GM19395 (cell line): Measurements from ENCODE around the gene CAV1.
"Not testable (repeated sequence)": the region's sequence is repeated elsewhere in the genome, so short reads cannot be mapped to it uniquely, and the experiment has no call there.

ENCODE experiments used
- ATAC-seq: cut with Tn5 transposase; IDR thresholded peaks from one replicate; pipeline ENCODE4 v1.9.1; 2021; ENCODE audit warnings: mild to moderate bottlenecking, moderate library complexity; ENCODE audit not compliant: unreplicated experiment

Gene CAV1, protein sequence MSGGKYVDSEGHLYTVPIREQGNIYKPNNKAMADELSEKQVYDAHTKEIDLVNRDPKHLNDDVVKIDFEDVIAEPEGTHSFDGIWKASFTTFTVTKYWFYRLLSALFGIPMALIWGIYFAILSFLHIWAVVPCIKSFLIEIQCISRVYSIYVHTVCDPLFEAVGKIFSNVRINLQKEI

GRCh38 chr7:116524609-116525297 is at the start of gene CAV1:
Gene CAV1, plus strand, starts transcription at chr7:116525036. Its CDS starts 27 bp downstream, at chr7:116525063.
- no peak for ATAC-seq

- ATAC-seq: no peak
Observed at GRCh38 chr7:116477625-116478024, 47.2 kb upstream of the CAV1 start.

DNA sequence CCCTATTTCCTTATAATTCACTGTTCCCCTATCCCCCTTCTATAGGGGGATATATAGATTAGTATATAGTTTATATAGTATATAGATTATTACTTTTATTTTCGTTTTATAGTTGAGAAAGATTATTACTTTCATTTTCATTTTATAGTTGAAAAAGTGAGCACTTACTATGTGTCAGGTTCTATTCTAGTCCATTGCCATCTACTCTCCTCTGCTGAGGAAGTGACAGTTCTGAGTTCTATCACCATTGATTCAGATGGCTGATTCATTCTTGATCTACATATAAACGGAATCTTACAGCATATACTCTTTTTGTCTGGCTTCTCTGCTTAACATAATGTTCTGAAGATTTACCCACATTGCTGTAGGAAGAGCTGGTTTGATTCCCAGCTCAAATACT is 46.0 kb upstream of the CAV1 start:
- no peak for ATAC-seq

DNA sequence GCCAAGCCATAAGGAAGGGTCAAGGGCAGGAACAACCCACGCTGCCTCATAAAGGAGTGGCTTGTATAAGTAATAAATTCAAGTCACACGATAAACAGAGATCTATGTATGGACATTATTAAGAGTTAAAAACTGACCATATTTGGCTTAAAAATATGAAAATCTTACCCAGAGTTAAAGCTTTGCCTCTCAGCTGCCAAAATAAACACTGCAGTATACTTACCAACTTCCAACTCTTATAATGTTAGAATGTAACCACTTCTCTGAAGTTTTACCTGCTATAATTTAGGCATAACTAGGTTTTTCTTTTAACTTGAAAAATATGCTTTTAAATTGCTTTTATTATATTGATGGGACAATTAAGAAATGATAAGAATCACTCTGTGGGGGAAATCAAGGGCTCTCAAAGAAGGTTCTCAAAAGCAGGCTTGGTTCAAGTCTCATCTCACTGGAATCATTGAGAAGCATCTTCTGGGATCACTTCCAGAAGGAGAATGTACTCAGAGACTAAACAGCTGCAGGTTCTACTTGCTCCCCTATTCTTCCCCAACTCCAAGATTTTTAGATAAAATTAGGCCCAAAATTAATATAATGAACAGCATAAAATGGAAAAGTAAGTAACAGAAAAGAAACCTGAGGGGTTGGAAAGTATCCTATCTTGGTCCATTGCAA is 41.4 kb upstream of the CAV1 start:
- no peak for ATAC-seq

DNA sequence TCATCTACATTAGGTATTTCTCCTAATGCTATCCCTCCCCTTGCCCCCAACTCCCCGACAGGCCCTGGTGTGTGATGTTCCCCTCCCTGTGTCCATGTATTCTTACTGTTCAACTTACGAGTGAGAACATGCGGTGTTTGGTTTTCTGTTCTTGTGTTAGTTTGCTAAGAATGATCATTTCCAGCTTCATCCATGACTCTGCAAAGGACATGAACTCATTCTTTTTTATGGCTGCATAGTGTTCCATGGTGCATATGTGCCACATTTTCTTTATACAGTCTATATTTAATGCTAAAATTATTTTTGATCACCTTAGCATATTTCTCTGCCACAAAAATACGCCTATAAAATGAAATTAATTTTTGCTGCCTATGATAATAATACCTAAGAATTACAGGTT is 40.4 kb upstream of the CAV1 start:
- ATAC-seq: not testable (repeated sequence)

DNA sequence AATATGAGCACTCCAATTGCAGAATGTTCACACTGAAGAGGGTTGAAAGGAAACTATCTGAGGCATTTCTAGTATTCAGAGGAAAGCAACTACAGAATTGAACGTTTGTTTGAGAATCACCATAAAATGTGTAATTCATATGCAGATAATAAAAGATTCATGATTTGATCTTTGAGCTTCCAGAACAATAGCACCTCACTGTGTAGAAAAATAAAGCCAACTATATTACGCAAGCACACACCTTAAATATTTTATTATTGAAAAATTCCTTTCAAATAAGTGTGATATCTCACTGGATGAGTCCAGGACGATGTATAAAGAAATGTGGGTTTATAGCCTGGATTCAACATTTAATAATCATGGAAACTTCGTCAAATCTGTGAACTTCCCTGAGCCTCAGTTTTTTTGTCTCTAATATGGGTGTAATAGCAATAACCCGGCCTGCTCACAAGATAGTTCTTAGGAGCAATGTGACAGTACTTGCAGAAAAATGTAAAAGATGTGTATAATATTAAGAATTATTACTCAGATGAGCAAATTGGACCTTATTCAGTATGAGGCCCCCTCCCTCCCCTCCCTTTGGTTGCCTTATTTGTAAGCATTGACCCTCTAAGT is 36.8 kb upstream of the CAV1 start:
- no peak for ATAC-seq

DNA sequence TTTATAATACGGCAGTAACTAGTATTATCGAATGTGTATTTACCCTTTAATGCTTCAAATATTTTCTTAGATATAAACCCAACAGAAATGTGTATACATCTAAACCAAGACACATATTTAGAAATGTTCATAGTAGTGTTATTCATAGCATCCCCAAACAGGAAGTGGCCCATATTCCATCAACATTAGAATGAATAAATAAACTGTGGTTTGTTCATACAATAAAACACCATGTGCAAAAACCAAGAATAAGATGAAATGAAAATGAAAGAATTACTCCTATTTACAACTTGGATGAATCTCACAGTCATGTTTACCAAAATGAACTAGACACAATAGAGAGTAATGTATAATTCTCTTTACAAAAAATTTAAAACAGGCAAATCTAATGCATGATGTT is 34.5 kb upstream of the CAV1 start:
- ATAC-seq: no peak

DNA sequence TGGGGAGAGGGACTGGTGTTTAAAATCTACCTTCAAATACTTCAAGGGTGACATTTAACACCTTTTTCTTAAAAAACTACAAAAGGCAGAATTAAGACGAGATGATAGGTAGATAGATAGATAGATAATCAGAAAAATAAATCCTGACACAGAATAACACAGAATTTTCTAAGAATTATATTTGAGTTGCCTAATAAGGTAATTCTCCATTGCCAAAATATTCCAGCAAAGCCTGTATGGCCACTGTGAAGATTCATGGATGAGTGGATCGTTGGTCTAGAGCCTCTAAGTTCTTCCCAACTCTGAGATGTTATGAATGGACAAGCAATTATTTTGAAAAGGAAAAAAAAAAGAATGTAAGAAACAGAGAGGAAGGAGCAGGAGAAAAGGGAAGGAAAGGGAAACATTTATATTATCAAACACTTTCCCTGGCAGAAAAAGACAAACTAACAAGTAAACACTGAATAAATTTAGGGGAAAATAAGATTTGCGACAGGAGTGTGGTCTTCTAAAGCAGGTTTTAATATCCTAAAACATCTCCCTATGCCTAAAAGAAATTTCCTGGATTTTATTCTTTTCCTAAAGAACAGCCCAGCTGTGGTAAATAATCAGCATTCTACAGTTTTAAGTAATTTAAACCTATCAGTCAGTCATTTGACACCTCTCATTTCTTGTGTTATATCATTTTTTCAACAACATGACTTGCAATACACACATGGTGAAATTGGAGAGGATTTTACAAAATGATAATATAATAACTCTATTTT is 32.8 kb upstream of the CAV1 start:
- ATAC-seq: no peak

DNA sequence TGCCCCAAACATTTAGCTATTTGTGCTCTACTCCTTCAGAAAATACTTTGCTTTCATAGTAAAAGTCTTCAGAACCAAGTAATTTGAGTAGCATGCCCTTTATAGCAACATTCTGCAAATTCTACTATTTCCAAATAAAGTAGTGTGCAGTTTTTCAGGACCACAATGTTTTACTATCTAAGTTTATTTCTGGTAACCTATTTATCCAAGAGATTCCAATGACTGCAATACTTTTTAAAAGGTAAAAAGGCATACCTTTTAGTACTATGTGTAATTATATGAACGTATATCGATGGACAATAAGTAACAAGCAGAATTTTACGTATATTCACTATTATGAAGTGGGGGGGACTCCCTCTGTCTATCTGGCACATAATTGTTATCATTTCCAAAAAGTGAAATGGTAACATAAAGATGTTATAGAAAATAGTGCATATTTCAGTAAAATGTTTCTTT is 32.2 kb upstream of the CAV1 start:
- no peak for ATAC-seq

GRCh38 chr7:116493449-116493848 is 31.4 kb upstream of the CAV1 start:
- ATAC-seq: no peak

GRCh38 chr7:116494472-116494871 is 30.4 kb upstream of the CAV1 start:
- ATAC-seq: no peak

DNA sequence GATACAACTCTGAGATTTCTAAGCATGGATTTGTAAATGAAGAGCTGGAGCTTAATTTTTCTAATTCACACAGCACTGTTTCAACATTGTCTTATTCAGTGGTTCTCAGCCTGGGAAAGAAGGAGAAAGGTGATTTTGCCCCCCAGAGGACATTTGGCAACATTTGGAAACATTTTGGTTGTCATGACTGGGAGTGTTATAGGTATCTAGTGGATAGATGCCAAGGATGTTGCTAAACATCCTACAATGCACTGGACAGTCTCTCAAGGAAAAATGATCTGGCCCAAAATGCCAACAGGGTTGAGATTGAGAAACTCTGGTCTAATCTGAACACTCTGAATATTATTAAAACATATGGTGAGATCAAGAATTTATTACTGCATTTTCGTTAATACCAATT is 29.1 kb upstream of the CAV1 start:
- ATAC-seq: no peak

- no peak for ATAC-seq
Observed at GRCh38 chr7:116496653-116497052, 28.2 kb upstream of the CAV1 start.

DNA sequence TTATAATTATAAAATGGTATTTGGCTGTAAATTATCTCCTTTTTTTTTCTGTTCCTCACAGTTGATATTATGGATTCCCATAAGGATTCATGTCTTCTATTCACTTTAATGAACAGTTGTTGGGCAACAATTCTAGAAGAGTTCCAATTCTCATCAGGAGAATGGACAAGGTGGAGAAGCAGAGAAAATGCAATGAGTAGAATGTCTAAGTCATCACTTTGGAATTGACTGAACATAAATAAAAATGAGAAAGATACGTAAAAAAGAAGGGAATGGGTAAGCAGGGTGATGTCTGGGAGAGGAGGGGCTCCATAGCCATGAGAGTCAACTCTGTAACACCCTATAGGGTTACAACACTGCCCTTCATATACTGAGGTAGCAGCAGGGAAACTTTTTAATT is 27.1 kb upstream of the CAV1 start:
- ATAC-seq: no peak

DNA sequence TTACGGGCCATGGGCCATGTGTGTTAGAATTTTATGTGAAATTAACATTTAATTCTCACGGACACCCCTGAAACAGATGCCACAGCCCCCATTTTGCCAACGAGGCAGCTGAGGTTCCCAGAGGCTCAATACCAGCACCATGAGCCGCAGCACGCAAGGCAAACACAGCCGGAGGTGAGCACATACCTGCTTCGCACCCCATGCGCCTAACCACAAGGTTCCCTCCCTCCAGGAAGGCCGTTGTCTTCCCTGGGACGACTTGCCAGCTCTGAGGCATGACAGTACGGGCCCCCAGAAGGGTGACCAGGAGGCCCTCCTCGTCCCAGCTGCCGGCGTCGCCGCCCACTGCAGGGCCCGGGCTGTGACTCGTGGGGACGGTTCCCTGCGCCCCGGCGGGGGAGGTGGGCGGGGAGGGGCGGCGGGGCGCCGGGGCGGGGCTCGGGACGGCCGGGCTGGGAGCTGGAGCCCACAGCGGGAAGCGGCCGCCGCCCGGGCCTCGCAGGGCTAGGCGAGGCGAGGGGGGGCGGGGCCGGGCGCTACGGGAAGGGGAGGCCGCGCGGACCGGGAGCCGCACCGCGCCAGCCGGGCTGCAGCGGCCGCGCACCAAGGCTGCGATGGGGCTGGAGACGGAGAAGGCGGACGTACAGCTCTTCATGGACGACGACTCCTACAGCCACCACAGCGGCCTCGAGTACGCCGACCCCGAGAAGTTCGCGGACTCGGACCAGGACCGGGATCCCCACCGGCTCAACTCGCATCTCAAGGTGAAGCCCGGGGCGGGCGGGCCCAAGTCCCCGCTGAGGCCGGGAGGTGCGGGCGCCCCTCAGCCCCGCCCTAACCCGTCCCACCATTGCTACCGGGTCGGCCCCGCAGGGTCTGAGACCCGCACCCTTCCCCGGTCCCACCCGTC is 25.4 kb upstream of the CAV1 start, which contains the start of gene CAV2:
Gene CAV2, plus strand, starts transcription at position 571 of the 910 bp plus-strand sequence. Its CDS starts 44 bp downstream, at position 615.
- ATAC-seq: peak; percentile 53

DNA sequence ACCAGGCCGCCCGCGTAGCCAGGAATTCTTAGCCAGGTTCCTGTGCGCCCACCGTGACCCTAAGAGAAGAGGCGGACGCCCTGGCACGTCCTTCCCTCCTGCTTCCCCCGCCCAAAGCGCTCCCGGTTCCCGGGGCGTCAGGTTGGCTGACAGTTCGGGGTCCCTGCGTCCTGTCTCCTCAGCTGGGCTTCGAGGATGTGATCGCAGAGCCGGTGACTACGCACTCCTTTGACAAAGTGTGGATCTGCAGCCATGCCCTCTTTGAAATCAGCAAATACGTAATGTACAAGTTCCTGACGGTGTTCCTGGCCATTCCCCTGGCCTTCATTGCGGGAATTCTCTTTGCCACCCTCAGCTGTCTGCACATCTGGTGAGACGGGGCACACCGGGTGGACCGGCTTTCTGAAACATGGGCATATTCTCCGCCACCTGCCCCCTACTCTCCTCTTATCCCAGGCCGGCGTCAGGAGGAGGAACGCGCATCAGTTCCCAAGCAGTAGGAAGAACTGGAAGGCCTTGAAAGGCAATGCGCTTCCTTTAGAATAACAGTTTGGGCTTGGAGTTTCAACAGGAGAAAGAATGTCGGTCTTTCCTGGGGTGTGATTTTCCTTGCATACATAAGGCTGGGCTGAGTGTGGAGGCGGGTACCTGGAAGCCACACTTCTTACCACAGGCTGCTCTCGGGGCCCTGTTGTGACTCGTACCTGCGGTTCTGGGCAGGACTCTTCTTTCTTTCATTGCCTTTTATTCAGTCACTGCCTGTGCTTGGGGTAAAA is 24.6 kb upstream of the CAV1 start:
- peak; percentile 60 for ATAC-seq

GRCh38 chr7:116501425-116502167 is 23.2 kb upstream of the CAV1 start:
- ATAC-seq: no peak
